GM18520 (cell line): ENCODE results near the gene CIAO2A.
"Not testable (repeated sequence)": the region's sequence is repeated elsewhere in the genome, so short reads cannot be mapped to it uniquely, and the experiment has no call there.

Experiments
- ATAC-seq: cut with Tn5 transposase; IDR thresholded peaks from one replicate; pipeline ENCODE4 v1.9.1; 2021; ENCODE audit not compliant: unreplicated experiment

Gene CIAO2A

GRCh38 chr15:64072812-64073211 lies 20.8 kb downstream of the CIAO2A start:
- ATAC-seq = no peak

GRCh38 chr15:64071931-64072765 lies 21.5 kb downstream of the CIAO2A start:
- no peak for ATAC-seq

- no peak for ATAC-seq
These were observed 22.4 kb downstream of the CIAO2A start for GRCh38 chr15:64070965-64071851.

GRCh38 chr15:64070106-64070505 lies 23.5 kb downstream of the CIAO2A start:
- ATAC-seq = no peak

GRCh38 chr15:64068133-64068532 lies 25.5 kb downstream of the CIAO2A start:
- ATAC-seq = no peak

GRCh38 chr15:64067564-64068030 lies 26.0 kb downstream of the CIAO2A start:
- no peak for ATAC-seq

GRCh38 chr15:64066451-64066850 lies 27.2 kb downstream of the CIAO2A start:
- no peak for ATAC-seq

- no peak for ATAC-seq
These were observed 32.9 kb downstream of the CIAO2A start for GRCh38 chr15:64060716-64061115.

- ATAC-seq = not testable (repeated sequence)
These were observed 34.5 kb downstream of the CIAO2A start for GRCh38 chr15:64059104-64059503.

GRCh38 chr15:64058279-64058678 lies 35.4 kb downstream of the CIAO2A start:
- ATAC-seq = no peak

- not testable (repeated sequence) for ATAC-seq
These were observed 40.0 kb downstream of the CIAO2A start for GRCh38 chr15:64053674-64054073.

- no peak for ATAC-seq
These were observed 40.6 kb downstream of the CIAO2A start for GRCh38 chr15:64052925-64053491.

- ATAC-seq = no peak
These were observed 42.0 kb downstream of the CIAO2A start for GRCh38 chr15:64051407-64052259.

GRCh38 chr15:64051093-64051402 lies 42.6 kb downstream of the CIAO2A start:
- ATAC-seq = no peak

GRCh38 chr15:64050281-64051092 lies 43.2 kb downstream of the CIAO2A start:
- ATAC-seq = no peak

- ATAC-seq = no peak
These were observed 44.7 kb downstream of the CIAO2A start for GRCh38 chr15:64048781-64049460.

GRCh38 chr15:64046421-64047153 lies 47.1 kb downstream of the CIAO2A start, which contains the start of gene DAPK2:
TSS of gene DAPK2 (minus strand) at chr15:64046485. CDS start at chr15:64040261, 6,224 bp downstream.
- peak; percentile 38 for ATAC-seq

- ATAC-seq = peak; percentile 6
These were observed 47.7 kb downstream of the CIAO2A start for GRCh38 chr15:64045774-64046420.
